Ascending aorta (tissue), 2 donors: Measurements from ENCODE around the gene CNTNAP4. TPM values are rescaled to one million over a fixed set of nuclear protein-coding genes. Genes with fewer than 3 reads are reported as not detected.

ENCODE experiments used
- DNase-seq, 2 donors: peaks; one replicate each; pipeline ENCODE4 v3.0.0-alpha.2; 2019; ENCODE audit warnings: low spot score in 2 of 2
- H3K27ac ChIP-seq, 2 donors: fragments of 200-600 bp; sonication (generic); one replicate each; pipeline ENCODE4 v1.5.1; 2016 to 2017; ENCODE audit warnings: mild to moderate bottlenecking in 1 of 2
- H3K27me3 ChIP-seq: fragments of 200-600 bp; sonication (generic); one replicate; pipeline ENCODE4 v1.5.1; 2017
- H3K36me3 ChIP-seq, 2 donors: fragments of 200-600 bp; sonication (generic); one replicate each; pipeline ENCODE4 v1.5.1; 2016
- H3K4me1 ChIP-seq, 2 donors: fragments of 200-600 bp; sonication (generic); one replicate each; pipeline ENCODE4 v1.5.1; 2016 to 2017; ENCODE audit warnings: mild to moderate bottlenecking in 1 of 2
- H3K4me3 ChIP-seq, 2 donors: fragments of 200-600 bp; sonication (generic); one replicate each; pipeline ENCODE4 v1.5.1; 2016 to 2017; ENCODE audit warnings: mild to moderate bottlenecking in 1 of 2
- H3K9me3 ChIP-seq, 2 donors: fragments of 200-600 bp; sonication (generic); one replicate each; pipeline ENCODE4 v1.5.1; 2016
- CTCF ChIP-seq, 3 experiments: fragments of 200-600 bp in 2 of 3; fragments of 450-650 bp in 1 of 3; sonication (generic) in 2 of 3; IDR thresholded peaks; one replicate each; pipeline ENCODE4 v1.5.1; 2016 to 2019; ENCODE audit warnings: antibody characterized with exemption in 3 of 3, mild to moderate bottlenecking in 1 of 3, moderate library complexity in 1 of 3
- intact Hi-C: fragments of 100-400 bp; cut with DNase I; formaldehyde crosslinking; loops from one replicate; pipeline ENCODE4 v1.15.1; 2023
- total RNA-seq: library from RNA; depleted of rRNA; stranded (reverse); fragments of >200 nt; gene quantifications from one replicate; pipeline ENCODE4 v1.1.0, GENCODE V29; 2016

Gene CNTNAP4
- total RNA-seq, 1 donor from 2014 or later = not detected

DNA sequence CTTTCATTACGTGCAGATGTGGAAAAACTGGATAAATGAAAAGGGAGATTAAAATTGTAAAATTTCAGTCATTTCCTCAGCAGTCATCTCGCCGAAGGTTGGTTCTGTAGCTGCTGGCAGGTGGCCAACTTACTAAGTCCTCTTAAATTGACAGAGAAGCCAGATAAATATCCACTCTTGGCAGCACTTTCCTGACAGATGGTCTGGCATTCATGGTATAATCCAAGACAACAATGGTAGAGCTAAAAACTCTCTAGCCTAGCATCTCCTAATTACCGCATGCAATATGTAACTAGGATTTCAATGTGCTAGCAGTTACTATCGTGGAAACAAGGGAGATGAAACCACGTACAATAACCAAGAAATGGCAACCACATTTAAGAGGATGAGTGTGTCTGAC, 306.3 kb downstream of the CNTNAP4 start:
- TF ChIP-seq CTCF (IDR thresholded peaks at IDR 0.05) = no peak
- no peak overlapping the region for H3K4me3 ChIP-seq

GRCh38 chr16:76583945-76584344, 306.7 kb downstream of the CNTNAP4 start:
- H3K27me3 ChIP-seq = no peaks in the 10 kb centered on the region
- no peaks in the 10 kb centered on the region for H3K36me3 ChIP-seq
- H3K4me3 ChIP-seq = no peak overlapping the region
- intact Hi-C loops = no loop called here
- H3K27ac ChIP-seq = no peak overlapping the region
- no peak for DNase-seq
- no peaks in the 10 kb centered on the region for H3K4me1 ChIP-seq
- no peak for TF ChIP-seq CTCF (IDR thresholded peaks at IDR 0.05)
- no peaks in the 10 kb centered on the region for H3K9me3 ChIP-seq

More for the DNA sequence above, 306.3 kb downstream of the CNTNAP4 start:
- DNase-seq = no peak
- H3K27ac ChIP-seq = no peak overlapping the region
- H3K36me3 ChIP-seq = no peaks in the 10 kb centered on the region
- intact Hi-C loops = no loop called here
- H3K4me1 ChIP-seq = no peaks in the 10 kb centered on the region
- H3K27me3 ChIP-seq = no peaks in the 10 kb centered on the region
- no peaks in the 10 kb centered on the region for H3K9me3 ChIP-seq

DNA sequence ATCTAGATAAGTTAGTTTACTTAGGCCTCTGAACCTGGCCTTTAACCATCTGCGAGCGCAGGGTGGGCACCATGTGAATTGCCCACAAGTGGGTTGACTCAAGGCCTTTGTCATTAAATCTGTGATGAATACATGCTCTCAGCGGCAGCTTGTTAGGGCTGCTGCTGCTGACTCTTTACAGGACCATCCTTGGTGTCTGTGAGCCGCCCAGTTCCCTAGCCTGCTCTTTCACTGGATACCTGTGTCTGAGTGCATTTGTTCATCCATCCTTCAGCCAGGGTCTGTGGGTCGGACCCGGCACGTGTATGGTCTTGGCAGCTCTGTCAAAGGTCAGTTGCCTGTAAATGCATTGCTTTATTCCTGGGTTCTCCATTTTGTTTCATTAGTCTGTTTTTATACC, 321.3 kb downstream of the CNTNAP4 start:
- DNase-seq = no peak

GRCh38 chr16:76607317-76607716, 330.1 kb downstream of the CNTNAP4 start:
- H3K9me3 ChIP-seq = no peaks in the 10 kb centered on the region
- intact Hi-C loops = no loop called here
- no peak overlapping the region for H3K4me3 ChIP-seq
- DNase-seq = no peak
- no peaks in the 10 kb centered on the region for H3K27me3 ChIP-seq
- no peaks in the 10 kb centered on the region for H3K36me3 ChIP-seq
- no peak overlapping the region for H3K27ac ChIP-seq
- no peak for TF ChIP-seq CTCF (IDR thresholded peaks at IDR 0.05)
- H3K4me1 ChIP-seq = no peaks in the 10 kb centered on the region

More for the DNA sequence above, 321.3 kb downstream of the CNTNAP4 start:
- Histone ChIP-seq H3K9me3 (no peaks in the 10 kb centered on the region), H3K4me1 (no peaks in the 10 kb centered on the region), H3K4me3 (no peak overlapping the region), H3K27ac (no peak overlapping the region), H3K36me3 (no peaks in the 10 kb centered on the region), H3K27me3 (no peaks in the 10 kb centered on the region)
- TF ChIP-seq CTCF (IDR thresholded peaks at IDR 0.05) = no peak
- intact Hi-C loops = no loop called here
